SKM-1 (cell line): ENCODE measurements around the gene PCDHA7.
"Not testable (repeated sequence)": the region's sequence is repeated elsewhere in the genome, so short reads cannot be mapped to it uniquely, and the experiment has no call there.

Source experiments
- DNase-seq: peaks from one replicate; lab custom pipeline; 2025; ENCODE audit not compliant: unreplicated experiment; lab: John Stamatoyannopoulos, UW

PCDHA7 gene

DNA sequence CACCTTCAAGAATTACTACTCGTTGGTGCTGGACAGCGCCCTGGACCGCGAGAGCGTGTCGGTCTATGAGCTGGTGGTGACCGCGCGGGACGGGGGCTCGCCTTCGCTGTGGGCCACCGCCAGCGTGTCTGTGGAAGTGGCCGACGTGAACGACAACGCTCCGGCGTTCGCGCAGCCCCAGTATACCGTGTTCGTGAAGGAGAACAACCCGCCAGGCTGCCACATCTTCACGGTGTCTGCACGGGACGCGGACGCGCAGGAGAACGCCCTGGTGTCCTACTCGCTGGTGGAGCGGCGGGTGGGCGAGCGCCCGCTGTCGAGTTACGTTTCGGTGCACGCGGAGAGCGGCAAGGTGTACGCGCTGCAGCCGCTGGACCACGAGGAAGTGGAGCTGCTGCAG is 11.1 kb upstream of the PCDHA7 start:
- not testable (repeated sequence) for DNase-seq

DNA sequence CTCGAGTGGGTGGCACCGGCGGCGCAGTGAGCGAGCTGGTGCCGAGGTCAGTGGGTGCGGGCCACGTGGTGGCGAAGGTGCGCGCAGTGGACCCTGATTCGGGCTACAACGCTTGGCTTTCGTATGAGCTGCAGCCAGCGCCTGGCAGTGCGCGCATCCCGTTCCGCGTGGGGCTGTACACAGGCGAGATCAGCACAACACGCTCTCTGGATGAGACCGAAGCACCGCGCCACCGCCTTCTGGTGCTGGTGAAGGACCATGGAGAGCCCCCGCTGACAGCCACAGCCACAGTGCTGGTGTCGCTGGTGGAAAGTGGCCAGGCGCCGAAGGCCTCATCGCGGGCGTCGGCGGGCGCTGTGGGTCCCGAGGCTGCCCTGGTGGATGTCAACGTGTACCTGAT is 10.6 kb upstream of the PCDHA7 start:
- no peak for DNase-seq

DNA sequence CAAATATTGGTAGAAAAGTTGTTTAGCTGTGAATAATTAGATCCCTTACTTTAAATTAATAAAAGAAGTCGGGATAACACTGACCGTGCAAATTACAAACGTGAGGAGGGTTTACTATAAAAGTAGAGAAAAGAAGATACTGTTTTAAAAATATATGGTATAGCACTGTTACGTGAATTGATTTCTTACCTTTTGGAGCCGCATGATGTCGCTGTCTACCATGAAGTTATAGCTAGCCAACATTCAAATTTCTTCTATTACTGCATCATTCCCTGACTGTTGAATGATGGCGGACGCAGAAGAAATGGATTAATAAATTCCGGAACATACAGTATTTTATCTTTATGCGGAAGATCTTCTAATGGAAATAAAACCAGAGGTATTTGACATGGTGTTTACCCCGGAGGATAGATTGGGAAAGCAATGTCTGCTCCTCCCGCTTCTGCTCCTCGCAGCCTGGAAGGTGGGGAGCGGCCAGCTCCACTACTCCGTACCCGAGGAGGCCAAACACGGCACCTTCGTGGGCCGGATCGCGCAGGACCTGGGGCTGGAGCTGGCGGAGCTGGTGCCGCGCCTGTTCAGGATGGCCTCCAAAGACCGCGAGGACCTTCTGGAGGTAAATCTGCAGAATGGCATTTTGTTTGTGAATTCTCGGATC is 6.2 kb upstream of the PCDHA7 start, which contains the start of gene PCDHA6:
TSS of gene PCDHA6 (plus strand) at position 257 of the 658 bp plus-strand sequence. CDS start at position 389, 132 bp downstream.
- no peak for DNase-seq

DNA sequence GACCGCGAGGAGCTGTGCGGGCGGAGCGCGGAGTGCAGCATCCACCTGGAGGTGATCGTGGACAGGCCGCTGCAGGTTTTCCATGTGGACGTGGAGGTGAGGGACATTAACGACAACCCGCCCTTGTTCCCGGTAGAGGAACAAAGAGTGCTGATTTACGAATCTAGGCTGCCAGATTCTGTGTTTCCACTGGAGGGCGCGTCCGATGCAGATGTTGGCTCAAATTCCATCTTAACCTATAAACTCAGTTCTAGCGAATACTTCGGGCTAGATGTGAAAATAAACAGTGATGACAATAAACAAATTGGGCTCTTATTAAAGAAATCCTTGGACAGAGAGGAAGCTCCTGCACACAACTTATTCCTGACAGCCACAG is 5.7 kb upstream of the PCDHA7 start:
- DNase-seq = no peak

DNA sequence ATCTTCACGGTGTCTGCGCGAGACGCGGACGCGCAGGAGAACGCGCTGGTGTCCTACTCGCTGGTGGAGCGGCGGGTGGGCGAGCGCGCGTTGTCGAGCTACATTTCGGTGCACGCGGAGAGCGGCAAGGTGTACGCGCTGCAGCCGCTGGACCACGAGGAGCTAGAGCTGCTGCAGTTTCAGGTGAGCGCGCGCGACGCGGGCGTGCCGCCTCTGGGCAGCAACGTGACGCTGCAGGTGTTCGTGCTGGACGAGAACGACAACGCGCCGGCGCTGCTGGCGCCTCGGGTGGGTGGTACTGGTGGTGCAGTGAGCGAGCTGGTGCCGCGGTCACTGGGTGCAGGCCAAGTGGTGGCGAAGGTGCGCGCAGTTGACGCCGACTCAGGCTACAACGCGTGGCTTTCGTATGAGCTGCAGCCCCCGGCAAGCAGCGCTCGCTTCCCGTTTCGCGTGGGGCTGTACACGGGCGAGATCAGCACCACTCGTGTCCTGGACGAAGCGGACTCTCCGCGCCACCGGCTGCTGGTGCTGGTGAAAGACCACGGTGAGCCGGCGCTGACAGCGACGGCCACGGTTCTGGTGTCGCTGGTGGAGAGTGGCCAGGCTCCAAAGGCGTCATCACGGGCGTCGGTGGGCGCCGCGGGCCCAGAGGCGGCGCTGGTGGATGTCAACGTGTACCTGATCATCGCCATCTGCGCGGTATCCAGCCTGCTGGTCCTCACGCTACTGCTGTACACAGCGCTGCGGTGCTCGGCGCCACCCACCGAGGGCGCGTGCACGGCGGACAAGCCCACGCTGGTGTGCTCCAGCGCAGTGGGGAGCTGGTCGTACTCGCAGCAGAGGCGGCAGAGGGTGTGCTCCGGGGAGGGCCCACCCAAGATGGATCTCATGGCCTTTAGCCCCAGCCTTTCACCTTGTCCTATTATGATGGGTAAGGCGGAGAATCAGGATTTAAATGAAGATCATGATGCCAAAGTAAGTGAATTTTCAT is 4.3 kb upstream of the PCDHA7 start:
- DNase-seq = not testable (repeated sequence)

DNA sequence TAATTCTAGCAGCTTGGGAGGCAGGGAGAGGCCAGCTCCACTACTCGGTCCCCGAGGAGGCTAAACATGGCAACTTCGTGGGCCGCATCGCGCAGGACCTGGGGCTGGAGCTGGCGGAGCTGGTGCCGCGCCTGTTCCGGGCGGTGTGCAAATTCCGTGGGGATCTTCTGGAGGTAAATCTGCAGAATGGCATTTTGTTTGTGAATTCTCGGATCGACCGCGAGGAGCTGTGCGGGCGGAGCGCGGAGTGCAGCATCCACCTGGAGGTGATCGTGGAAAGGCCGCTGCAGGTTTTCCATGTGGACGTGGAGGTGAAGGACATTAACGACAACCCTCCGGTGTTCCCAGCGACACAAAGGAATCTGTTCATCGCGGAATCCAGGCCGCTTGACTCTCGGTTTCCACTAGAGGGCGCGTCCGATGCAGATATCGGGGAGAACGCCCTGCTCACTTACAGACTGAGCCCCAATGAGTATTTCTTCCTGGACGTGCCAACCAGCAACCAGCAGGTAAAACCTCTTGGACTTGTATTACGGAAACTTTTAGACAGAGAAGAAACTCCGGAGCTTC is 455 bp downstream of the PCDHA7 start:
- DNase-seq = not testable (repeated sequence)

DNA sequence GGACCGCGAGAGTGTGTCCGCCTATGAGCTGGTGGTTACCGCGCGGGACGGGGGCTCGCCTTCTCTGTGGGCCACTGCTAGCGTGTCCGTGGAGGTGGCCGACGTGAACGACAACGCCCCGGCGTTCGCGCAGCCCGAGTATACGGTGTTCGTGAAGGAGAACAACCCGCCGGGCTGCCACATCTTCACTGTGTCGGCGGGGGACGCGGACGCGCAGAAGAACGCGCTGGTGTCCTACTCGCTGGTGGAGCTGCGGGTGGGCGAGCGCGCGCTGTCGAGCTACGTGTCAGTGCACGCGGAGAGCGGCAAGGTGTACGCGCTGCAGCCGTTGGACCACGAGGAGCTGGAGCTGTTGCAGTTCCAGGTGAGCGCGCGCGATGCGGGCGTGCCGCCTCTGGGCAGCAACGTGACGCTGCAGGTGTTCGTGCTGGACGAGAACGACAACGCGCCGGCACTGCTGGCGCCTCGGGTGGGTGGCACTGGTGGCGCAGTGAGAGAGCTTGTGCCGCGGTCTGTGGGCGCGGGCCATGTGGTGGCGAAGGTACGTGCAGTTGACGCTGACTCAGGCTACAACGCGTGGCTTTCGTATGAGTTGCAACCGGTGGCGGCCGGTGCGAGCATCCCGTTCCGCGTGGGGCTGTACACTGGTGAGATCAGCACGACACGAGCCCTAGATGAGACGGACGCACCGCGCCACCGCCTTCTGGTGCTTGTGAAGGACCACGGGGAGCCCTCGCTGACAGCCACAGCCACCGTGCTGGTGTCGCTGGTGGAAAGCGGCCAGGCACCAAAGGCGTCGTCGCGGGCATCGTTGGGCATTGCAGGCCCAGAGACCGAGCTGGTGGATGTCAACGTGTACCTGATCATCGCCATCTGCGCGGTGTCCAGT is 1.8 kb downstream of the PCDHA7 start:
- no peak for DNase-seq

DNA sequence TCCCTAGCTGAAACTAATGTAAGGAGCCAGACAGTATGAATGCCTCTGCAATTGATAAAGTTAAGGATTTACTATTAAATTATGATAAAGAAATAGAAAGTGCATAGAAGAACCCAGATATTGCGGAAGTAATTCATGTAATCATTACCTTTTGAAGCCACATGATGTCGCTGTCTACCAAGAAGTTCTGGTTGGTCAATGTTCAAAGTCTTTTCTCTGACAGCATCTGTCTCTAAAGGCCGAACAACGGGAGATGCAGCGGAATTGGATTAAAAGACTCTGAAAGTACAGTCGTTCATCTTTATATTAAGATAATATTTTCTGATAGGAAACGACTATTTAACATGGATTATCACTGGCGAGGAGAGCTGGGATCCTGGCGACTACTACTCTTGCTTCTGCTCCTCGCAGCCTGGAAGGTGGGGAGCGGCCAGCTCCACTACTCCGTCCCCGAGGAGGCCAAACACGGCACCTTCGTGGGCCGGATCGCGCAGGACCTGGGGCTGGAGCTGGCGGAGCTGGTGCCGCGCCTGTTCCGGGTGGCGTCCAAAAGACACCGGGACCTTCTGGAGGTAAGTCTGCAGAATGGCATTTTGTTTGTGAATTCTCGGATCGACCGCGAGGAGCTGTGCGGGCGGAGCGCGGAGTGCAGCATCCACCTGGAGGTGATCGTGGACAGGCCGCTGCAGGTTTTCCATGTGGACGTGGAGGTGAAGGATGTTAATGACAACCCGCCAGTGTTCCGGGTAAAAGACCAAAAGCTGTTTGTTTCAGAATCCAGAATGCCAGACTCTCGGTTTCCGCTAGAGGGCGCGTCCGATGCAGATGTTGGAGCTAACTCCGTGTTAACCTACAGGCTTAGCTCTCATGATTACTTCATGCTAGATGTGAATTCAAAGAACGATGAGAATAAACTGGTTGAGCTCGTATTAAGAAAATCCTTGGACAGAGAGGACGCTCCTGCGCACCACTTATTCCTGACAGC is 7.2 kb downstream of the PCDHA7 start, which contains the start of gene PCDHA8:
TSS of gene PCDHA8 (plus strand) at position 210 of the 985 bp plus-strand sequence. CDS start at position 345, 135 bp downstream.
- DNase-seq = no peak

DNA sequence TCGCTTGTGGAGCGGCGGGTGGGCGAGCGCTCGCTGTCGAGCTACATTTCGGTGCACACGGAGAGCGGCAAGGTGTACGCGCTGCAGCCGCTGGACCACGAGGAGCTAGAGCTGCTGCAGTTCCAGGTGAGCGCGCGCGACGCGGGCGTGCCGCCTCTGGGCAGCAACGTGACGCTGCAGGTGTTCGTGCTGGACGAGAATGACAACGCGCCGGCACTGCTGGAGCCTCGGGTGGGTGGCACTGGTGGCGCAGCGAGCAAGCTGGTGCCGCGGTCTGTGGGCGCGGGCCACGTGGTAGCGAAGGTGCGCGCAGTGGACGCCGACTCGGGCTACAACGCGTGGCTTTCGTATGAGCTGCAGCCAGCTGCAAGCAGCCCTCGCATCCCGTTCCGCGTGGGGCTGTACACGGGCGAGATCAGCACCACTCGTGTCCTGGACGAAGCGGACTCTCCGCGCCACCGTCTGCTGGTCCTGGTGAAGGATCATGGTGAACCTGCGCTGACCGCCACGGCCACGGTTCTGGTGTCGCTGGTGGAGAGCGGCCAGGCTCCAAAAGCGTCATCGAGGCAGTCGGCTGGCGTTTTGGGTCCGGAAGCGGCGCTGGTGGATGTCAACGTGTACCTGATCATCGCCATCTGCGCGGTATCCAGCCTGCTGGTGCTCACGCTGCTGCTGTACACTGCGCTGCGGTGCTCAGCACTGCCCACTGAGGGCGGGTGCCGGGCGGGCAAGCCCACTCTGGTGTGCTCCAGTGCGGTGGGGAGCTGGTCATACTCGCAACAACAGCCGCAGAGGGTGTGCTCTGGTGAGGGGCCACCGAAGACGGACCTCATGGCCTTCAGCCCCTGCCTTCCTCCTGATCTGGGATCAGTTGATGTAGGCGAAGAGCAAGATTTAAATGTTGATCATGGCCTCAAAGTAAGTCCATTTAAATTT is 9.0 kb downstream of the PCDHA7 start:
- no peak for DNase-seq

DNA sequence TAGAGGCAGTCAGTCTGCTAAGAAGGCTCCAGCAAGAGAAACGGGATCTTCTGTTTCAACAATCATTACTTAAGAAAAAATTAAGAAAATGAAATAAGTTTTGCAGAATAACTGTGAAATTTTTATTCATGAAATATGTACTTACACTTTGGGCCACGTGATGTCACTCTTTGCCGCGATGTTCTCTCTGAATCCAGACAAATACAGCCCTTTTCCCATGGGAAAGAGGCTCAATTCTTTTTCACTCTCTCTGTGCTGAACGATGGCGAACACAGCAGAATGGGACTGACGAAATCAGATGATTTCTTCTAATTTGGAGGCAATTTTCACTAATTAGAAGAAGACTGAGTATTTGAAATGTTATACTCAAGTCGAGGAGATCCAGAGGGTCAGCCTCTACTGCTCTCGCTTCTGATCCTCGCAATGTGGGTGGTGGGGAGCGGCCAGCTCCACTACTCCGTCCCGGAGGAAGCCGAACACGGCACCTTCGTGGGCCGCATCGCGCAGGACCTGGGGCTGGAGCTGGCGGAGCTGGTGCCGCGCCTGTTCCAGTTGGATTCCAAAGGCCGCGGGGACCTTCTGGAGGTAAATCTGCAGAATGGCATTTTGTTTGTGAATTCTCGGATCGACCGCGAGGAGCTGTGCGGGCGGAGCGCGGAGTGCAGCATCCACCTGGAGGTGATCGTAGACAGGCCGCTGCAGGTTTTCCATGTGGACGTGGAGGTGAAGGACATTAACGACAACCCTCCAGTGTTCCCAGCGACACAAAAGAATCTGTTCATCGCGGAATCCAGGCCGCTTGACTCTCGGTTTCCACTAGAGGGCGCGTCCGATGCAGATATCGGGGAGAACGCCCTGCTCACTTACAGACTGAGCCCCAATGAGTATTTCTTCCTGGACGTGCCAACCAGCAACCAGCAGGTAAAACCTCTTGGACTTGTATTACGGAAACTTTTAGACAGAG is 14.4 kb downstream of the PCDHA7 start, which contains the start of gene PCDHA9:
TSS of gene PCDHA9 (plus strand) at position 244 of the 964 bp plus-strand sequence. CDS start at position 358, 114 bp downstream.
- not testable (repeated sequence) for DNase-seq

DNA sequence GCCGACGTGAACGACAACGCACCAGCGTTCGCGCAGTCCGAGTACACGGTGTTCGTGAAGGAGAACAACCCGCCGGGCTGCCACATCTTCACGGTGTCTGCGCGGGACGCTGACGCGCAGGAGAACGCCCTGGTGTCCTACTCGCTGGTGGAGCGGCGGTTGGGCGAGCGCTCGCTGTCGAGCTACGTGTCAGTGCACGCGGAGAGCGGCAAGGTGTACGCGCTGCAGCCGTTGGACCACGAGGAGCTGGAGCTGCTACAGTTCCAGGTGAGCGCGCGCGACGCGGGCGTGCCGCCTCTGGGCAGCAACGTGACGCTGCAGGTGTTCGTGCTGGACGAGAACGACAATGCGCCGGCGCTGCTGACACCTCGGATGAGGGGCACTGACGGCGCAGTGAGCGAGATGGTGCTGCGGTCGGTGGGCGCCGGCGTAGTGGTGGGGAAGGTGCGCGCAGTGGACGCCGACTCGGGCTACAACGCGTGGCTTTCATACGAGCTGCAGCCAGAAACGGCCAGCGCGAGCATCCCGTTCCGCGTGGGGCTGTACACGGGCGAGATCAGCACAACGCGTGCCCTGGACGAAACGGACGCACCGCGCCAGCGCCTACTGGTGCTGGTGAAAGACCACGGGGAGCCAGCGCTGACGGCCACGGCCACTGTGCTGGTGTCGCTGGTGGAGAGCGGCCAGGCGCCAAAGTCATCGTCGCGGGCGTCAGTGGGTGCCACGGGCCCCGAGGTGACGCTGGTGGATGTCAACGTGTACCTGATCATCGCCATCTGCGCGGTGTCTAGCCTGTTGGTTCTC is 16.0 kb downstream of the PCDHA7 start:
- not testable (repeated sequence) for DNase-seq

DNA sequence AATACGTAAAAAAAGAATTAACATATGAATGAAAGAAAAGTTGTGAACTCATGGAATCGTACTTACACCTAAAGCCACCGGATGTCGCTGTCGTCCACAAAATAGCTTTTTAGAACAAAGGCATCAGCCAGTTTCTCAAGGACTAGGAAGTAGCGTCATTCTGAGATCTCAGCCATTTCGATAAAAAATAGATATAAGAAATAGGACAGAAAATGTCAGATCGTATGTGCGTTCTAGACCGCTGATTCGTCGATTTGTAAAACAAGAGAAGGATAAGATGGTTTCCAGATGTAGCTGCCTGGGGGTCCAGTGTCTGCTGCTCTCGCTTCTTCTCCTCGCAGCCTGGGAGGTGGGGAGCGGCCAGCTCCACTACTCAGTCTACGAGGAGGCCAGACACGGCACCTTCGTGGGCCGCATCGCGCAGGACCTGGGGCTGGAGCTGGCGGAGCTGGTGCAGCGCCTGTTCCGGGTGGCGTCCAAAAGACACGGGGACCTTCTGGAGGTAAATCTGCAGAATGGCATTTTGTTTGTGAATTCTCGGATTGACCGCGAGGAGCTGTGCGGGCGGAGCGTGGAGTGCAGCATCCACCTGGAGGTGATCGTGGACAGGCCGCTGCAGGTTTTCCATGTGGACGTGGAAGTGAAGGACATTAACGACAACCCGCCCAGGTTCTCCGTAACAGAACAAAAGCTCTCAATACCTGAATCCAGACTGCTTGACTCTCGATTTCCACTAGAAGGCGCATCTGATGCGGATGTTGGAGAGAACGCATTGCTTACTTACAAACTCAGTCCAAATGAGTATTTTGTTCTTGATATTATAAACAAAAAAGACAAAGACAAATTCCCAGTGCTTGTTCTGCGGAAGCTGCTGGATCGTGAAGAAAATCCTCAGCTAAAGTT is 22.0 kb downstream of the PCDHA7 start, which contains the start of gene PCDHA10:
TSS of gene PCDHA10 (plus strand) at position 126 of the 903 bp plus-strand sequence. CDS start at position 278, 152 bp downstream.
- DNase-seq = no peak

DNA sequence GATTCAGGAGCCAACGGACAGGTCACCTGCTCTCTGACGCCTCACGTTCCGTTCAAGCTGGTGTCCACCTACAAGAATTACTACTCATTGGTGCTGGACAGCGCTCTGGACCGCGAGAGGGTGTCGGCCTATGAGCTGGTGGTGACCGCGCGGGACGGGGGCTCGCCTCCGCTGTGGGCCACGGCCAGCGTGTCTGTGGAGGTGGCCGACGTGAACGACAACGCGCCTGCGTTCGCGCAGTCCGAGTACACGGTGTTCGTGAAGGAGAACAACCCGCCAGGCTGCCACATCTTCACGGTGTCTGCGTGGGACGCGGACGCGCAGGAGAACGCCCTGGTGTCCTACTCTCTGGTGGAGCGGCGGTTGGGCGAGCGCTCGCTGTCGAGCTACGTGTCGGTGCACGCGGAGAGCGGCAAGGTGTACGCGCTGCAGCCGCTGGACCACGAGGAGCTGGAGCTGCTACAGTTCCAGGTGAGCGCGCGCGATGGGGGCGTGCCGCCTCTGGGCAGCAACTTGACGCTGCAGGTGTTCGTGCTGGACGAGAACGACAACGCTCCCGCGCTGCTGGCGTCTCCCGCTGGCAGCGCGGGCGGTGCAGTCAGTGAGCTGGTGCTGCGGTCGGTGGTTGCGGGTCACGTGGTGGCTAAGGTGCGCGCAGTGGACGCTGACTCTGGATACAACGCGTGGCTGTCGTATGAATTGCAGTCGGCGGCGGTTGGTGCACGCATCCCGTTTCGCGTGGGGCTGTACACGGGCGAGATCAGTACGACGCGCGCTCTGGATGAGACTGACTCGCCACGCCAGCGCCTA is 23.3 kb downstream of the PCDHA7 start:
- no peak for DNase-seq

DNA sequence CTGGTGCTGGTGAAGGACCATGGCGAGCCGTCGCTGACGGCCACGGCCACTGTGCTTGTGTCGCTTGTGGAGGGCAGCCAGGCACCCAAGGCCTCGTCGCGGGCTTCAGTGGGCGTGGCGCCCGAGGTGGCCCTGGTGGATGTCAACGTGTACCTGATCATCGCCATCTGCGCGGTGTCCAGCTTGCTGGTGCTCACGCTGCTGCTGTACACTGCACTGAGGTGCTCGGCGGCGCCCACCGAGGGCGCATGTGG is 23.8 kb downstream of the PCDHA7 start:
- no peak for DNase-seq
